Liver (tissue), 9 donors: Measurements from ENCODE around the gene UMODL1. TPM values are rescaled to one million over a fixed set of nuclear protein-coding genes. Genes with fewer than 3 reads are reported as not detected.

Experiments used
- DNase-seq: peaks from one replicate; pipeline ENCODE4 v3.0.0-alpha.2; 2017; ENCODE audit warnings: low spot score
- H3K27ac ChIP-seq, 2 donors: one replicate each; pipeline ENCODE4 v1.7.0; 2013; ENCODE audit warnings: inconsistent platforms in 2 of 2, low read length in 2 of 2, control low read depth in 1 of 2, low read depth in 1 of 2, mild to moderate bottlenecking in 1 of 2
- H3K27me3 ChIP-seq, 4 donors: one replicate each; pipeline versions ENCODE4 v1.6.1 to v1.7.0; 2013; ENCODE audit warnings: low read length in 3 of 4, inconsistent platforms in 1 of 4, mild to moderate bottlenecking in 1 of 4, moderate library complexity in 1 of 4; ENCODE audit not compliant: control insufficient read depth in 4 of 4, insufficient read depth in 4 of 4
- H3K36me3 ChIP-seq, 4 donors: one replicate each; pipeline versions ENCODE4 v1.6.1 to v1.7.0; 2013; ENCODE audit warnings: low read length in 3 of 4, mild to moderate bottlenecking in 3 of 4, low read depth in 1 of 4, moderate library complexity in 1 of 4; ENCODE audit not compliant: control insufficient read depth in 4 of 4, insufficient read depth in 3 of 4
- H3K4me1 ChIP-seq, 4 donors: one replicate each; pipeline versions ENCODE4 v1.6.1 to v1.7.0; 2013; ENCODE audit warnings: low read length in 3 of 4, mild to moderate bottlenecking in 3 of 4, moderate library complexity in 1 of 4; ENCODE audit not compliant: control insufficient read depth in 4 of 4, insufficient read depth in 4 of 4
- H3K4me3 ChIP-seq, 3 donors: one replicate each; pipeline versions ENCODE4 v1.6.1 to v1.7.0; 2013; ENCODE audit warnings: low read length in 3 of 3, control low read depth in 1 of 3, low read depth in 1 of 3, mild to moderate bottlenecking in 1 of 3
- H3K9ac ChIP-seq, 2 donors: one replicate each; pipeline ENCODE4 v1.7.0; 2013; ENCODE audit warnings: low read length in 2 of 2, mild to moderate bottlenecking in 2 of 2, moderate library complexity in 2 of 2, control low read depth in 1 of 2, low read depth in 1 of 2
- H3K9me3 ChIP-seq, 4 donors: one replicate each; pipeline versions ENCODE4 v1.6.1 to v1.7.0; 2013; ENCODE audit warnings: low read length in 3 of 4; ENCODE audit not compliant: control insufficient read depth in 4 of 4
- ATF3 ChIP-seq: IDR thresholded peaks from 2 replicates; pipeline ENCODE4 v1.6.1; 2016; ENCODE audit warnings: antibody characterized with exemption
- CTCF ChIP-seq: fragments of 150-350 bp; IDR thresholded peaks from 2 replicates; pipeline ENCODE4 v1.5.1; 2017; ENCODE audit warnings: improper control_type of control experiment, low read depth, low read length; ENCODE audit not compliant: missing input control
- EGR1 ChIP-seq, 2 donors: IDR thresholded peaks; 2 replicates each; pipeline ENCODE4 v1.6.1; 2016 to 2018; ENCODE audit warnings: antibody characterized with exemption in 2 of 2, low read depth in 2 of 2
- FOXA1 ChIP-seq: IDR thresholded peaks from 2 replicates; pipeline ENCODE4 v1.6.1; 2016; ENCODE audit warnings: antibody characterized with exemption
- FOXA2 ChIP-seq: IDR thresholded peaks from 2 replicates; pipeline ENCODE4 v1.6.1; 2016; ENCODE audit warnings: antibody characterized with exemption
- GABPA ChIP-seq, 2 donors: IDR thresholded peaks in 1 of 2; conservative IDR thresholded peaks in 1 of 2; 2 replicates each; pipeline ENCODE4 v1.6.1; 2016; ENCODE audit warnings: antibody characterized with exemption in 2 of 2, mild to moderate bottlenecking in 1 of 2, moderate library complexity in 1 of 2
- HNF4A ChIP-seq, 2 donors: conservative IDR thresholded peaks; 2 replicates each; pipeline ENCODE4 v1.6.1; 2016; ENCODE audit warnings: antibody characterized with exemption in 2 of 2, mild to moderate bottlenecking in 2 of 2
- HNF4G ChIP-seq: IDR thresholded peaks from 2 replicates; pipeline ENCODE4 v1.6.1; 2016; ENCODE audit warnings: antibody characterized with exemption
- JUND ChIP-seq, 2 donors: IDR thresholded peaks; 2 replicates each; pipeline ENCODE4 v1.6.1; 2016; ENCODE audit warnings: antibody characterized with exemption in 2 of 2
- MAX ChIP-seq: IDR thresholded peaks from 2 replicates; pipeline ENCODE4 v1.6.1; 2016; ENCODE audit warnings: antibody characterized with exemption
- NR2F2 ChIP-seq: IDR thresholded peaks from 2 replicates; pipeline ENCODE4 v1.6.1; 2016; ENCODE audit warnings: antibody characterized with exemption
- RAD21 ChIP-seq, 2 donors: IDR thresholded peaks; 2 replicates each; pipeline ENCODE4 v1.6.1; 2016; ENCODE audit warnings: antibody characterized with exemption in 2 of 2, mild to moderate bottlenecking in 2 of 2
- REST ChIP-seq: IDR thresholded peaks from 2 replicates; pipeline ENCODE4 v1.6.1; 2016; ENCODE audit warnings: antibody characterized with exemption, mild to moderate bottlenecking
- RXRA ChIP-seq, 2 donors: IDR thresholded peaks; 2 replicates each; pipeline ENCODE4 v1.6.1; 2017 to 2018; ENCODE audit warnings: antibody characterized with exemption in 2 of 2, mild to moderate bottlenecking in 1 of 2
- SP1 ChIP-seq: IDR thresholded peaks from 2 replicates; pipeline ENCODE4 v1.6.1; 2018; ENCODE audit warnings: antibody characterized with exemption, mild to moderate bottlenecking
- TAF1 ChIP-seq: conservative IDR thresholded peaks from 2 replicates; pipeline ENCODE4 v1.6.1; 2016; ENCODE audit warnings: antibody characterized with exemption, mild to moderate bottlenecking
- YY1 ChIP-seq: IDR thresholded peaks from 2 replicates; pipeline ENCODE4 v1.6.1; 2016; ENCODE audit warnings: antibody characterized with exemption, mild to moderate bottlenecking
- ZBTB33 ChIP-seq: IDR thresholded peaks from 2 replicates; pipeline ENCODE4 v1.6.1; 2016; ENCODE audit warnings: antibody characterized with exemption
- WGBS: extraction: QIAGEN DNeasy Blood & Tissue Kit; methylation state at CpG from one replicate; pipeline ENCODE4 v1.1.7; 2013; 5-methylcytosine and 5-hydroxymethylcytosine counted together
- polyA plus RNA-seq, 2 donors: library from polyadenylated mRNA; stranded (reverse) in 1 of 2; unstranded in 1 of 2; fragments of 200-250 nt in 1 of 2; fragments of >200 nt in 1 of 2; fragmentation: Nextera tagmentation in 1 of 2; extraction: Ambion mirVana in 1 of 2; gene quantifications; one replicate each; pipeline versions ENCODE4 v1.2.1 to v1.2.3, GENCODE V29; 2013 to 2015
- total RNA-seq, 2 donors: library from RNA; depleted of rRNA; stranded (reverse); fragments of >200 nt; gene quantifications; one replicate each; pipeline ENCODE4 v1.2.3, GENCODE V29; 2014
- donor health status: healthy.
- donor health status: healthy.
- donor health status: healthy.
- donor health status: healthy.
- donor health status: healthy.

UMODL1 gene
- total and polyA plus RNA-seq, 4 donors, result 0.08 to 0.14 (median 0.08) TPM; not detected in 1

GRCh38 chr21:42067531-42068255, 3.4 kb upstream of the UMODL1 start:
- Histone ChIP-seq H3K4me3 (no peak overlapping the region), H3K9ac (no peak overlapping the region), H3K27ac (no peak overlapping the region), H3K9me3 (no peaks in the 10 kb centered on the region), H3K36me3 (no peaks in the 10 kb centered on the region), H3K27me3 (peaks cover 0 to 8% (median 0%) of the 10 kb centered on the region in 4 donors), H3K4me1 (peaks cover 2 to 11% (median 7%) of the 10 kb centered on the region in 4 donors)
- WGBS, result 70% methylated on average over 30 of the region's 30 CpGs
- TF ChIP-seq ZBTB33 (no peak), SP1 (no peak), RAD21 (IDR thresholded peaks at IDR 0.05) (no peak), TAF1 (no peak), FOXA2 (no peak), EGR1 (IDR thresholded peaks at IDR 0.05; ENCODE audit: low read depth in 2 of 2) (no peak), REST (no peak), HNF4G (no peak), RXRA (IDR thresholded peaks at IDR 0.05) (no peak), CTCF (no peak), MAX (no peak), NR2F2 (no peak), JUND (IDR thresholded peaks at IDR 0.05) (no peak), FOXA1 (no peak), GABPA (IDR thresholded peaks at IDR 0.05 in 1 of 2, conservative IDR thresholded peaks at IDR 0.05 in 1 of 2) (no peak), ATF3 (no peak), YY1 (no peak), HNF4A (conservative IDR thresholded peaks at IDR 0.05) (no peak)
- DNase-seq, result no peak
